Activated naive CD4-positive, alpha-beta T cell treated with anti-CD3 and anti-CD28 coated beads, Interleukin-2, amount 50 U/mL, for 16 hours (primary cell): ENCODE measurements around the gene TSPAN17.
"Not testable (repeated sequence)": the region's sequence is repeated elsewhere in the genome, so short reads cannot be mapped to it uniquely, and the experiment has no call there.

ENCODE experiments used
- DNase-seq: peaks from one replicate; pipeline ENCODE4 v3.0.0-alpha.2; 2020

Gene TSPAN17

GRCh38 chr5:176687247-176687646, 40.0 kb downstream of the TSPAN17 start:
- no peak for DNase-seq

- no peak for DNase-seq
Measured at GRCh38 chr5:176687881-176688280, 40.6 kb downstream of the TSPAN17 start.

GRCh38 chr5:176690911-176691310, 43.6 kb downstream of the TSPAN17 start:
- DNase-seq: no peak

GRCh38 chr5:176691524-176691923, 44.2 kb downstream of the TSPAN17 start:
- DNase-seq: no peak

GRCh38 chr5:176692326-176692725, 45.0 kb downstream of the TSPAN17 start:
- no peak for DNase-seq

- DNase-seq: no peak
Measured at GRCh38 chr5:176692839-176693476, 45.7 kb downstream of the TSPAN17 start.

- no peak for DNase-seq
Measured at GRCh38 chr5:176693477-176693851, 46.2 kb downstream of the TSPAN17 start.

GRCh38 chr5:176694146-176694545, 46.9 kb downstream of the TSPAN17 start:
- DNase-seq: no peak

GRCh38 chr5:176694631-176695030, 47.3 kb downstream of the TSPAN17 start:
- no peak for DNase-seq

GRCh38 chr5:176695073-176695472, 47.8 kb downstream of the TSPAN17 start:
- no peak for DNase-seq

- no peak for DNase-seq
Measured at GRCh38 chr5:176697267-176697933, 50.1 kb downstream of the TSPAN17 start.

- no peak for DNase-seq
Measured at GRCh38 chr5:176697934-176698538, 50.8 kb downstream of the TSPAN17 start.

- DNase-seq: not testable (repeated sequence)
Measured at GRCh38 chr5:176699446-176699845, 52.2 kb downstream of the TSPAN17 start.

- DNase-seq: no peak
Measured at GRCh38 chr5:176700239-176700847, 53.1 kb downstream of the TSPAN17 start.

- DNase-seq: no peak
Measured at GRCh38 chr5:176702671-176703641, 55.7 kb downstream of the TSPAN17 start.

GRCh38 chr5:176703857-176704256, 56.6 kb downstream of the TSPAN17 start:
- DNase-seq: no peak

GRCh38 chr5:176704355-176704754, 57.1 kb downstream of the TSPAN17 start:
- no peak for DNase-seq

GRCh38 chr5:176704817-176705216, 57.5 kb downstream of the TSPAN17 start:
- no peak for DNase-seq
